HG03025 (cell line): ENCODE data around the gene DAB1.

Experiments
- ATAC-seq: cut with Tn5 transposase; IDR thresholded peaks from one replicate; pipeline ENCODE4 v1.9.1; 2021; ENCODE audit warnings: mild to moderate bottlenecking, moderate library complexity; ENCODE audit not compliant: unreplicated experiment, low FRiP score

The DAB1 gene

GRCh38 chr1:56967900-56968832 lies 455.7 kb downstream of the DAB1 start:
- ATAC-seq, result no peak

- no peak for ATAC-seq
Observed at GRCh38 chr1:56967355-56967754, 456.5 kb downstream of the DAB1 start.

- no peak for ATAC-seq
Observed at GRCh38 chr1:56966698-56966999, 457.2 kb downstream of the DAB1 start.

- ATAC-seq, result no peak
Observed at GRCh38 chr1:56965916-56966697, 457.8 kb downstream of the DAB1 start, which contains the start of gene C8B. Gene C8B (minus strand): TSS chr1:56966015. CDS start chr1:56965948, 67 bp downstream.

- no peak for ATAC-seq
Observed at GRCh38 chr1:56965191-56965590, 458.7 kb downstream of the DAB1 start.

GRCh38 chr1:56964349-56965017 lies 459.4 kb downstream of the DAB1 start:
- ATAC-seq, result no peak

- no peak for ATAC-seq
Observed at GRCh38 chr1:56963667-56964066, 460.2 kb downstream of the DAB1 start.

- no peak for ATAC-seq
Observed at GRCh38 chr1:56961426-56961825, 462.4 kb downstream of the DAB1 start.

- no peak for ATAC-seq
Observed at GRCh38 chr1:56958526-56958925, 465.3 kb downstream of the DAB1 start.

- ATAC-seq, result no peak
Observed at GRCh38 chr1:56957931-56958330, 465.9 kb downstream of the DAB1 start.

- ATAC-seq, result no peak
Observed at GRCh38 chr1:56954664-56955063, 469.2 kb downstream of the DAB1 start.

GRCh38 chr1:56953386-56953785 lies 470.5 kb downstream of the DAB1 start:
- ATAC-seq, result no peak

GRCh38 chr1:56952501-56952900 lies 471.4 kb downstream of the DAB1 start:
- no peak for ATAC-seq

- no peak for ATAC-seq
Observed at GRCh38 chr1:56948403-56949023, 475.3 kb downstream of the DAB1 start.
